K562 (cell line): ENCODE data around the gene CYP11A1. TPM values are rescaled to one million over a fixed set of nuclear protein-coding genes. Genes with fewer than 3 reads are reported as not detected.

ENCODE experiments used
- BRF2 ChIP-seq: IDR thresholded peaks from 3 replicates; pipeline ENCODE4 v1.6.1; 2011; ENCODE audit warnings: borderline replicate concordance, mild to moderate bottlenecking; ENCODE audit not compliant: insufficient read length, insufficient read depth
- CBFA2T2 ChIP-seq: fragments of 450-650 bp; conservative IDR thresholded peaks from 2 replicates; pipeline ENCODE4 v1.6.1; 2017; ENCODE audit warnings: mild to moderate bottlenecking
- FOXK1 ChIP-seq: sonication (generic); formaldehyde crosslinking; IDR thresholded peaks from 2 replicates; pipeline ENCODE4 v1.8.0; 2022; ENCODE audit warnings: missing genetic modification reagents, mild to moderate bottlenecking, borderline replicate concordance
- FOXM1 ChIP-seq, 2 experiments: fragments of 450-650 bp in 1 of 2; sonication (generic) in 1 of 2; formaldehyde crosslinking in 1 of 2; IDR thresholded peaks; 2 replicates each; pipeline versions ENCODE4 v1.6.1 to v1.9.0; 2017 to 2022; ENCODE audit warnings: low read depth in 2 of 2, mild to moderate bottlenecking in 2 of 2, missing genetic modification reagents in 1 of 2, moderate library complexity in 1 of 2
- FOXO4 ChIP-seq: fragments of 450-650 bp; formaldehyde crosslinking; IDR thresholded peaks from 2 replicates; pipeline ENCODE4 v1.4.0; 2020; ENCODE audit warnings: mild to moderate bottlenecking, moderate library complexity
- HNRNPH1 ChIP-seq: fragments of 200-400 bp; formaldehyde crosslinking; optimal IDR thresholded peaks from 2 replicates; pipeline ENCODE3; 2017; ENCODE audit warnings: low read depth, mild to moderate bottlenecking, low read length, moderate library complexity
- HNRNPLL ChIP-seq: fragments of 200-400 bp; formaldehyde crosslinking; IDR thresholded peaks from 2 replicates; pipeline ENCODE4 v1.6.1; 2017; ENCODE audit warnings: low read length, low read depth, mild to moderate bottlenecking; ENCODE audit not compliant: poor library complexity, severe bottlenecking
- SLC30A9 ChIP-seq: fragments of 250-450 bp; sonication (Bioruptor Pico); IDR thresholded peaks from 2 replicates; pipeline ENCODE4 v1.8.0; 2022; ENCODE audit warnings: mild to moderate bottlenecking, moderate library complexity
- SRF ChIP-seq, 2 experiments: fragments of 250-450, 450-650 bp in 1 of 2; sonication (Bioruptor Pico) in 1 of 2; sonication (generic) in 1 of 2; formaldehyde crosslinking; IDR thresholded peaks; 2 replicates each; pipeline versions ENCODE4 v1.5.0 to v1.5.1; 2020 to 2022; ENCODE audit warnings: mild to moderate bottlenecking in 1 of 2, missing genetic modification reagents in 1 of 2
- SRSF7 ChIP-seq: fragments of 200-400 bp; formaldehyde crosslinking; optimal IDR thresholded peaks from 2 replicates; pipeline ENCODE3; 2017; ENCODE audit warnings: mild to moderate bottlenecking, low read depth, low read length
- ZFP91 ChIP-seq: sonication (generic); formaldehyde crosslinking; IDR thresholded peaks from 2 replicates; pipeline ENCODE4 v1.8.0; 2022; ENCODE audit warnings: mild to moderate bottlenecking, missing genetic modification reagents
- ZNF174 ChIP-seq: fragments of 250-450 bp; sonication (Bioruptor Pico); IDR thresholded peaks from 2 replicates; pipeline ENCODE4 v1.4.0; 2020; ENCODE audit warnings: mild to moderate bottlenecking
- ZNF212 ChIP-seq: fragments of 450-650 bp; formaldehyde crosslinking; IDR thresholded peaks from 2 replicates; pipeline ENCODE4 v1.4.0; 2020; ENCODE audit warnings: mild to moderate bottlenecking
- ZNF395 ChIP-seq: fragments of 200-800 bp; sonication (Bioruptor generic); IDR thresholded peaks from 2 replicates; pipeline ENCODE4 v1.6.1; 2017; ENCODE audit warnings: missing genetic modification characterization, missing compliant biosample characterization
- ZNF431 ChIP-seq: sonication (generic); formaldehyde crosslinking; IDR thresholded peaks from 2 replicates; pipeline ENCODE4 v1.8.0; 2022; ENCODE audit warnings: mild to moderate bottlenecking, missing genetic modification reagents
- ZNF551 ChIP-seq: fragments of 250-450 bp; sonication (Bioruptor Pico); IDR thresholded peaks from 2 replicates; pipeline ENCODE4 v1.5.0; 2021; ENCODE audit warnings: mild to moderate bottlenecking, moderate library complexity
- ZNF764 ChIP-seq: fragments of 250-450 bp; sonication (Bioruptor Pico); IDR thresholded peaks from 2 replicates; pipeline ENCODE4 v1.4.0; 2020; ENCODE audit warnings: low read depth, mild to moderate bottlenecking, moderate library complexity
- ZNF785 ChIP-seq: fragments of 250-450 bp; sonication (Bioruptor Pico); IDR thresholded peaks from 2 replicates; pipeline ENCODE4 v1.4.0; 2020; ENCODE audit warnings: mild to moderate bottlenecking
- polyA plus RNA-seq, 8 experiments: library from polyadenylated mRNA; depleted of rRNA in 4 of 8; stranded (reverse) in 5 of 8; unstranded in 3 of 8; fragments of >200 nt; fragmentation: Nextera tagmentation in 2 of 8; fragmentation: Illumina TruSeq in 1 of 8; extraction: Ambion mirVana in 2 of 8; extraction: Trizol in 1 of 8; gene quantifications; 2 replicates each; pipeline versions ENCODE4 v1.2.1 to v1.2.3, GENCODE V29; 2011 to 2014; ENCODE audit warnings: inconsistent platforms in 1 of 8, missing spikeins in 1 of 8
- total RNA-seq, 7 experiments: library from RNA; depleted of rRNA in 6 of 7; stranded (reverse); fragments of >200 nt in 6 of 7; fragmentation: Illumina TruSeq in 2 of 7; extraction: Trizol in 2 of 7; gene quantifications; 2 replicates each; pipeline versions ENCODE4 v1.2.1 to v1.2.3, GENCODE V29; 2011 to 2021; ENCODE audit warnings: low replicate concordance in 1 of 7
- TF ChIP-seq, protein P1 (sequence below): IDR thresholded peaks from 2 replicates; pipeline ENCODE4 v1.6.1; 2016; ENCODE audit warnings: missing genetic modification characterization, missing compliant biosample characterization

The CYP11A1 gene
- total and polyA plus RNA-seq, 9 of the 15 experiments (the other 6 are each of a cell fraction or from before 2014, with no cell fraction given) = 0.06 to 0.24 (median 0.10) TPM; not detected in 4

DNA sequence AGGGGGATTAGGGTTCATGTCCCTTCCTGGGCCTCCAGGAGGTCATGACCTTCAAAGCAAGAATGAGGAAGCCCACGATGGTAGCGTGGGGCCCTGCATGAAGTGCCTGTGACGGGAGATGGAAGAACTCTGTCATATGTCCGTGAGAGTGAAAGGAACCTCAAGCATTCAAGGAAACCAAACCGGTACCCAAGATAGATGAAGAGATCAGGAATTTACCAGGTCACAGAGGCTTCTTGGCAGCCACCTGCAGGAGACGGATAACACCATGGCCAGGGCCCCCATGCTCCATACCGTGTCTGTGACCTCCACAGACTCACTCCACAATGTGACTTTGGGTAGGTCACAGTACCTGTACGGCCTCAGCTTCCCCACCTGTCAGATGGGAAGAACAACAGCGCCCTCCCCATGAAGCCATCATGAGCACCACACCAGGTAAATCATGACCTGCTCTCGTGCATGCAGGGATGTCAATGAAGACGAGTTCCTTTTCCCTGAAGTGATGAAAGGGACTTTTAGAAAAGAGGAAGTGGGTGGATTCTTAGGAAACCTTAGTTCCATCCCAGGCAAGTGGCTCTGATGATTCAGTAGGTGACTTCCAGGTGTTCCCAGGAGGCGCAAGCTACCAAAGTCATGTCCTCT is 23.3 kb upstream of the CYP11A1 start (continued):
- TF ChIP-seq ZNF395 (CRISPR knock-in tag) (no peak), ZNF764 (CRISPR knock-in tag) (no peak), ZNF551 (CRISPR knock-in tag) (no peak), HNRNPH1 (no peak), SRSF7 (no peak), SLC30A9 (CRISPR knock-in tag) (no peak), ZNF174 (CRISPR knock-in tag) (no peak), SRF (CRISPR knock-in tag; IDR thresholded peaks at IDR 0.05) (no peak), FOXM1 (IDR thresholded peaks at IDR 0.05; ENCODE audit: low read depth) (no peak), FOXM1 (CRISPR knock-in tag; IDR thresholded peaks at IDR 0.05; ENCODE audit: low read depth) (no peak), ZFP91 (CRISPR knock-in tag) (no peak), ZNF212 (CRISPR knock-in tag) (no peak), ZNF785 (CRISPR knock-in tag) (no peak), FOXK1 (CRISPR knock-in tag) (no peak), ZNF431 (no peak), FOXO4 (CRISPR knock-in tag) (no peak), CBFA2T2 (no peak), HNRNPLL (no peak), BRF2 (no peak)
- TF ChIP-seq, protein P1, sequence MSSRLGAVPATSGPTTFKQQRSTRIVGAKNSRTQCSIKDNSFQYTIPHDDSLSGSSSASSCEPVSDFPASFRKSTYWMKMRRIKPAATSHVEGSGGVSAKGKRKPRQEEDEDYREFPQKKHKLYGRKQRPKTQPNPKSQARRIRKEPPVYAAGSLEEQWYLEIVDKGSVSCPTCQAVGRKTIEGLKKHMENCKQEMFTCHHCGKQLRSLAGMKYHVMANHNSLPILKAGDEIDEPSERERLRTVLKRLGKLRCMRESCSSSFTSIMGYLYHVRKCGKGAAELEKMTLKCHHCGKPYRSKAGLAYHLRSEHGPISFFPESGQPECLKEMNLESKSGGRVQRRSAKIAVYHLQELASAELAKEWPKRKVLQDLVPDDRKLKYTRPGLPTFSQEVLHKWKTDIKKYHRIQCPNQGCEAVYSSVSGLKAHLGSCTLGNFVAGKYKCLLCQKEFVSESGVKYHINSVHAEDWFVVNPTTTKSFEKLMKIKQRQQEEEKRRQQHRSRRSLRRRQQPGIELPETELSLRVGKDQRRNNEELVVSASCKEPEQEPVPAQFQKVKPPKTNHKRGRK = no peak
